Activated CD4-positive, alpha-beta memory T cell treated with anti-CD3 and anti-CD28 coated beads, Interleukin-2, amount 10 ng/mL, durations not matched to agents 7 days and 5 days (primary cell): ENCODE data around the gene NOL4L. TPM values are rescaled to one million over a fixed set of nuclear protein-coding genes. Genes with fewer than 3 reads are reported as not detected.

Experiments used
- CTCF ChIA-PET: fragments of 350-600 bp; sonication (Branson Sonifier 250); formaldehyde crosslinking; loops from one replicate; lab custom pipeline; 2021; ENCODE audit warnings: antibody characterized with exemption, inconsistent platforms; lab: Charles Lee
- POLR2A ChIA-PET: fragments of 350-600 bp; sonication (Branson Sonifier 250); formaldehyde crosslinking; loops from one replicate; lab custom pipeline; 2021; ENCODE audit warnings: antibody characterized with exemption; lab: Charles Lee
- DNase-seq: peaks from one replicate; pipeline ENCODE4 v3.0.0-alpha.2; 2020
- H3K27ac Mint-ChIP-seq: one replicate; pipeline ENCODE4 v1.8.0; 2021; ENCODE audit warnings: mild to moderate bottlenecking, mixed read lengths
- H3K27me3 Mint-ChIP-seq: one replicate; pipeline ENCODE4 v1.8.0; 2021; ENCODE audit warnings: mixed read lengths
- H3K36me3 Mint-ChIP-seq: one replicate; pipeline ENCODE4 v1.8.0; 2021; ENCODE audit warnings: low read depth, mixed read lengths
- H3K4me1 Mint-ChIP-seq: one replicate; pipeline ENCODE4 v1.8.0; 2021; ENCODE audit warnings: mixed read lengths
- H3K4me3 Mint-ChIP-seq: one replicate; pipeline ENCODE4 v1.8.0; 2021; ENCODE audit warnings: mild to moderate bottlenecking, mixed read lengths
- H3K9me3 Mint-ChIP-seq: one replicate; pipeline ENCODE4 v1.8.0; 2021; ENCODE audit warnings: mixed read lengths
- total RNA-seq, 2 experiments: library from RNA; stranded (reverse); gene quantifications; one replicate each; pipeline ENCODE4 v1.2.3, GENCODE V29; 2021

NOL4L gene
- total RNA-seq, 2 experiments from 2014 or later, result 17.1 to 19.1 TPM

DNA sequence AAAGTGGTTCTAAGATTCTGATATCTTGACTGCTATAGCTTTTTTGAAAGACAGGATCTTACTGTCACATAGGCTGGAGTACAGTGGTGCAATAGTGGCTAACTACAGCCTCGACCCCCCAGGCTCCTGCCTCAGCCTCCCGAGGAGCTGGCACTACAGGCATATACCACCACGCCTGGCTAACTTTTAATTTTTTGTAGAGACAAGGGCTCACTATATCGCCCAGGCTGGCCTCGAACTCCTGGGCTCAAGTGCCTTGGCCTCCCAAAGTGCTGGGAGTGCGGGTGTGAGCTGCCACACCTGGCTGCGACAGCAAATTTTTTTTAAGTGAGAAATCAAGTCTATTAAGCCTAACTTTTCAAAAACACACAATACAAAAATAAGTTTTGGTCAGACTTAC, 106.6 kb downstream of the NOL4L start:
- no peaks in the 10 kb centered on the region for H3K36me3 Mint-ChIP-seq
- peaks cover 6% of the 10 kb centered on the region for H3K4me1 Mint-ChIP-seq
- ChIA-PET POLR2A (no interaction called here), CTCF (interaction anchor here (1.4 kb wide), 1 partner anchor 33 kb away, joined by 3 read pairs; no protein-coding TSS in a partner anchor)
- H3K27ac Mint-ChIP-seq, result no peak overlapping the region
- H3K9me3 Mint-ChIP-seq, result no peaks in the 10 kb centered on the region
- no peaks in the 10 kb centered on the region for H3K27me3 Mint-ChIP-seq
- no peak overlapping the region for H3K4me3 Mint-ChIP-seq
- DNase-seq, result no peak

DNA sequence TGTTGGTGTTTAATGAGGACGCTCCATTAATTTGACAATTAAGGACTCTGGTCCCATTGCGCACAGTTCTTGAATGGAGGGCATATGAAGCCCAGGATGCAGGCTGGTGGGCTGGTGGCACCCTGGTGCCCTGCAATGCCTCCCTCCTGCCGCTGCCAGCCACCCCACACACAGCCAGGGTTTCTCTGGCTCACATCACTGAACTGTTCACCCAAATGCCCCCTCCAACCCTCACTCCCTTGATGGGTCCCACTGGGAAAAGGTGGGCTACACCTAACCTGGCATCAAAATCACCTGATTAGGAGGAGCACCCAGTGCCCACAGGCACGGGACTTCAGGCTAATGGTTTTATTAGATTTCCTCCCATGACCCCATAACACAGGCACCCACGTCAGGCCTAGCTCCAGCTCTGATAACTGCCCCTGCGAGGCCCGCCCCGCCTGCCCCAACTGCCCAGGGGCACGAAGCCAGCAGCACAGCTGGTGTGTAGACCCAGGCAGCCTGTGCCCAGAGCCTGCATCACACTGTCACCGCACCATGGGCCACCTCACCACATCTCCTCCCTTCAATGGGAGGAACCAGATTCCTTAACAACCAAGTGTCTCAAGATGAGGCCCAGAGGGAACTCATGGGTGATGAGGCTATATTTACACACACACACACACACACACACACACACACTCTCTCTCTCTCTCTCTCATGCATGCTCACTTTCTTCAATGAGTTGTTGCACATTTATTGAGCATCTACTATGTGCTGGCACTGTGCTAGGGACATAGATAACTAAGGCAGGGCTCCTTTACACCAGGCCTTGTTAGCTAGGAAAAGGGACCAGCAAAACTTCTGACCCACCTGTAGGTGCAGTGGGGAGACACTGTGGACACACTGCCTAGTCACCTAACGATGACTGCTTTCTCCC, 107.3 kb downstream of the NOL4L start:
- Mint-ChIP-seq H3K4me3 (no peak overlapping the region), H3K36me3 (no peaks in the 10 kb centered on the region), H3K27me3 (no peaks in the 10 kb centered on the region), H3K4me1 (peaks cover 6% of the 10 kb centered on the region), H3K9me3 (no peaks in the 10 kb centered on the region), H3K27ac (no peak overlapping the region)
- DNase-seq, result no peak
- POLR2A ChIA-PET, result no interaction called here
- CTCF ChIA-PET, result interaction anchor here (1.4 kb wide), 1 partner anchor 32 kb away, joined by 3 read pairs; no protein-coding TSS in a partner anchor

DNA sequence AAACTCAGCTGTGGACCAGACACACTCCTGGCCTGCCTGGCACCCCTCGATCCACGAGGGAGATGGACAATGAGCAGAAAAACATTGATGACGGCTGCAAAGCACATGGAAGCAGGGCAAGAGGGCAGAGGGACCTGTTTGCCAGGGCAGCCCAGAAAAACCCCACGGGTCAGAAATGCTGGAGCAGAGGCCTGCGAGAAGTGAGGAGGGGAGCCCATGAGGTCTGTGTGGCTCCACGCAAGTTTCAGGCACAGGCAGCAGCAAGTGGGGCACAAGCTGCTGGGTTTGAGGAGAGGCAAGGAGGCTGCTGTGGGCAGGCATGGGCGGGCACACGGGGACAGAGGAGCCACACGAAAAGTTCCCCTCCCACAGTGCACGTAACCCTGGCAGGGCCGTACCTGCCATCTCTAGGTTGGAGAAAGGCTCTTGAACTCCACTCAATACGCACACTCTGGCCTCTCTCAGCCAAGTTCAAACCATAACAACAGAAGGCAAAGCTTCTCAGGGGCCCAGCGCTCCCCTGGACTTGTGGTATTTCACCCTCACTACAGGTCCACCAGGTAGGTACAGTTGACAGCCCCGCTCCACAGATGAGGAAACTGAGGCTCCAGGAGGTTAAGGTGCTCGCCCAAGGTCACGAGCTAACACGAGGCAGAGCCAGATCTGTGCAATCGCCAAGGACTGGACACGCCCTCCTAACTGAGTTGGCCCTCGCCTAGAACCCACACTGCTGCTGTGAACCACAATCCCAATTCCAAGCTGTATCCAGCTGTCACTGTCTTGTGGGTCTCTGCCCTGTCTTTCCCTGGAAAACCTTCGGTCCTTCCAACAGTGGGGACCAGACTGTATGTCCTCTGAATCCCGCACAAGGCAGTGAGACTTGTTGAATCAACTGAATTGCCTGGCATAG, 108.2 kb downstream of the NOL4L start:
- Mint-ChIP-seq H3K36me3 (no peaks in the 10 kb centered on the region), H3K9me3 (no peaks in the 10 kb centered on the region), H3K27me3 (no peaks in the 10 kb centered on the region), H3K4me3 (no peak overlapping the region), H3K27ac (no peak overlapping the region), H3K4me1 (peaks cover 3% of the 10 kb centered on the region)
- POLR2A ChIA-PET, result no interaction called here
- DNase-seq, result no peak
- CTCF ChIA-PET, result interaction anchor here (1.4 kb wide), 1 partner anchor 32 kb away, joined by 3 read pairs; no protein-coding TSS in a partner anchor

DNA sequence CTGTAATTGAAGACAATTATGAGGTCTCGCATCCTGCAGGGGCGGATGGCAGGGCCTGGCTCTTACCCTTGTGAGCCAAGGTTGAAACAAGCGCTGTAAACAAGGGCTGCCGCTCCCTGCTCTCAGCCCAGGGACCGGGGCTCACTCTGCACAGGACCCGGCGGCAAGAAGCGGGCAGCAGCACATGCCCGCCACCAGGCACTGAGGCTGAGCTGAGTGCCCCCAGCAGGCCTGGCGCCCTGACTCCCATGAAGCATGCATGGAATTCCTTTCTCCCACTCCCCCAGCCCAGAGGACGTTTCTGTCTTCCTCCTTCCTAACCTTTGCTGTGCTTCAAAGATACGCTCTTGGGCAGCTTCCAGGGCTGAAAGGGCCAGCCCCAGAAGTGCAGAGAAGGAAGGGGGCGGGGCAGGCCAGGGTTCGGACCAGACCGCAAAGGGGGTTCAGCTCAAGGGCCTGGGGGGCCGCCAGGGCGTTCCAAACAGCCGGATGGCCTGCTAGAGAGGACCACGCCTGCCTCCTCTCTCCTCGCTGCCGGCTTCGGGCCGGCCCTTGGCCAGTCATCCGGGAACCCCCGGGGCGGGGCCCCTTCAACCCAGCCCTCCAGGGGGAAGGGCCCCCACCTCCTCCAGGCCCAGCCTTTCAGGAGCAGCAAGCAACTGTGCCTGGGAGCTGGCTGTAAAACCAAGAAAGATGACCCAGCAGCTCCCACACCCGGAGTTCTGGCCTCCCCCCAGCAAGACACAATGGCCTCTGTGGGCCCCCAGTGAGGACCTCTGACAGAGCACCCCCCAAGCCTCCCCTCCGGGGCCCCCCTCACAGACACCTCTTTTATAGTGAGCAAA, 109.9 kb downstream of the NOL4L start:
- ChIA-PET CTCF (interaction anchor here (1.3 kb wide), 1 partner anchor 10 kb away, joined by 4 read pairs; no protein-coding TSS in a partner anchor), POLR2A (no interaction called here)
- no peak for DNase-seq
- H3K4me3 Mint-ChIP-seq, result no peak overlapping the region
- H3K36me3 Mint-ChIP-seq, result no peaks in the 10 kb centered on the region
- peaks cover 3% of the 10 kb centered on the region for H3K4me1 Mint-ChIP-seq
- no peaks in the 10 kb centered on the region for H3K9me3 Mint-ChIP-seq
- no peak overlapping the region for H3K27ac Mint-ChIP-seq
- H3K27me3 Mint-ChIP-seq, result no peaks in the 10 kb centered on the region

DNA sequence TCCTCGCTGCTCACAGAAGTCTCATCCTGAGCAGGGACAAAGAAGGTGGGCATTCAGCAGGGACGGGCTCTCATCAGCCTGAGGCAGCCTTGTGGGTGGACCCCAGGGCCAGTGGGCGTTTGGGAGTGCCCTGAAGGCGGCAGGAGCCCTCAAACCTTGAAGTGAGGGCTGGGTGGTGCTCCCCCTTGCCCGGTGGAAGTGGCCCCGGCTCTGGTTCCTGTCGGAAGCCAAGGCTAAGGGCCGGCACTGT, 110.5 kb downstream of the NOL4L start:
- DNase-seq, result no peak
- Mint-ChIP-seq H3K4me3 (no peak overlapping the region), H3K27me3 (no peaks in the 10 kb centered on the region), H3K27ac (no peak overlapping the region), H3K9me3 (no peaks in the 10 kb centered on the region), H3K36me3 (no peaks in the 10 kb centered on the region), H3K4me1 (peaks cover 3% of the 10 kb centered on the region)
- CTCF ChIA-PET, result interaction anchor here (1.3 kb wide), 1 partner anchor 10 kb away, joined by 4 read pairs; no protein-coding TSS in a partner anchor
- POLR2A ChIA-PET, result no interaction called here

DNA sequence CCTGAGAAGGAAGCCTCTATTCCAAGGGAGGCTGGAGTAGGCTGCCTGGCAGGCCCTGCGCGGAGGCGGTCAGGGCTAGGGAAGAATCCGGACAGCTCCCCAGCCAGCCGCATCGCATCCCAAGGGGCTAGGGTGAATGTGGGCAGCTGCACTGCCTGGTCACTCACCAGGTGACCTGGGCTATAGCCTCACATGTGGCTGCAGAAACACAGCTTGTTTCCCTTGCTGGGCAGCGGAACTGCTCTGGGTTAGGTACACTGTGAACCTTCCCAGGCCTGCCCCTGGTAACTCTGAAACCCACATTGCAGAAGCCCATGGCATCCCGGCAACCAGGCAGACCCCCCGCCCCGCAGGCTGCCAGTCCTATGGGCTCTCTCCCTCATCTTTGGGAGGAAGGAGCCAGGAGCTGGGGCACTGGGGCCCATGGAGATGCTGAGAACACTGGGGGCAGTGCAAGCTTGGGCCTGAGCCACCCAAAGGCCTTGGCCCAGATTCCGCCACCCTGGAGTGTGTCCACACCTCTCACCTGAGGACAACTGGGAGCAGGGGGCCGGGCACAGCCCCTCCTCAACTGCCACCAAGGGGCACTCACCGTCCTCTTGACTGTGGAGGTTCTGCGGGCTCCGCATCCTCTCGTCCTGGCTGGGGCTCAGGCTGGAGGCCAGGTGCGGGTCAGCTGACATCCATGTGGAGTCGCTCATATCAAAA, 111.0 kb downstream of the NOL4L start:
- Mint-ChIP-seq H3K27me3 (no peaks in the 10 kb centered on the region), H3K36me3 (no peaks in the 10 kb centered on the region), H3K4me3 (no peak overlapping the region), H3K4me1 (peaks cover 3% of the 10 kb centered on the region), H3K9me3 (no peaks in the 10 kb centered on the region), H3K27ac (no peak overlapping the region)
- DNase-seq, result no peak
- POLR2A ChIA-PET, result no interaction called here
- CTCF ChIA-PET, result interaction anchor here (1.3 kb wide), 1 partner anchor 11 kb away, joined by 4 read pairs; no protein-coding TSS in a partner anchor

DNA sequence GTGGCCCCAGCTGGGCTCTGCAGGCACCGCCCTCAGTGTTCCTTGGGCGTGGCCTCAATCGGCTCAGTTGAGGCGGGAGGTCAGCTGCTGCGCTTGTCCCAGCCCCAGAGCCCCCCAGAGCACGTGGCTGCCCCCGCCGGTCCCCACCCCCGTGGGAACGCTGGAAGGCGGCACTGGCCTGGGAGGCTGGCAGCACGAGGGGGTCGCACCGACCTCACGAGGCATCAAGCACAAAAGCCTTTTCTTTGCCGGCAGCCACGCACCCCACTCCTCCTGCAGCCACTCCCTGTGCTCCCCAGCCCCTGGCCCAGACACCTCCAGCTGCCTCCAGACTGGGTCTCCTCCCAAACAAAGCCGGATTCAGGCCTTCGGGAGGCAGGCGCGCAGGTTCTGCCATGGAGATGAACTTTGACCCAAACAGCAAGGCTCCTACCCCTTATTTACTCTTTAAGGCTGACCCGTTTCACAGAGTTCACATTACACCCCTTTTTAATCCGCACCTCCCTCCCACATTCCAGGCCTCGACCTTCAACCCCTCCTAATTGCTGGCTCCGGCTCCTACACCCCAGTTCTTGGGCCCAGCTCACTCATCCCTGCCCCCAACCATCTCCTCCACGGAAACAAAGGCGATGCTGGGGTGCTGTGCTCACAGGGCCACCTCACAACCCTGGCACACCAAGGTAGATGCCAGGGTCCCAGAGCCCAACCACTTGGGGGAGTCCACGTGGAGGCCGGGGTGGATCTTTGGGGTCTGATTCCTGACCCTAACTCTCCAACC, 111.7 kb downstream of the NOL4L start:
- CTCF ChIA-PET, result no interaction called here
- no peak overlapping the region for H3K27ac Mint-ChIP-seq

DNA sequence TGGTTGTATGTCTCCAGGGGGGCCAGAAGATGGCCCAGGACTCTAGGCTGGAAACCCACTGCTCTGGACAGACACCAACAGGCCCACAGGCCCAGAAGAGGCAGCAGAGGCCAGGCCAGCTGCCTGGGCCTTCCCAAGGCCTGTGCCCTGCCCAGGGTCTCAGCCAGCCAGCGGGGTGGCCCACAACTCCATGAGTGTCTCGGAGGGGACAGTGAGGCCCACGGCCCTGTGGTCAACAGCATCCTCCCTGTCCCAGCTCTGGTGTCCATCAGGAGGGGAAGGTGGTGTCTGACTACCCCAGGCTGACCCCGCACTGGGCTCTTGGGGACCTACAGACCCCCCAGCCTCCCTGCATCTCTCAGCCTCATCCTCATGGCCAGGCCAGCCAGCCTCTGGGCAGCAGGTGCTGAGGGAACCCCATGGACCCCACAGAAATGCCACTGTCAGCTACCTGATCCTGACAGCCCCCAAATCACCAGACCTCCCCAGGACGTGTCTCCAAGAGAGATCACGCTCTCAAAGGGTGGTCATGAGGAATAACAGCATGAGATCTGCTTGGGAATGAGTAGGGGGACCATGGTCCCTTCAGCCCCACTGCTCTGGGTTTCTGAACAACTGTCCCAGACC, 112.4 kb downstream of the NOL4L start:
- H3K4me1 Mint-ChIP-seq, result peaks cover 3% of the 10 kb centered on the region
- POLR2A ChIA-PET, result no interaction called here
- DNase-seq, result no peak
- CTCF ChIA-PET, result no interaction called here
- no peaks in the 10 kb centered on the region for H3K36me3 Mint-ChIP-seq
- no peak overlapping the region for H3K27ac Mint-ChIP-seq
- no peaks in the 10 kb centered on the region for H3K9me3 Mint-ChIP-seq
- no peaks in the 10 kb centered on the region for H3K27me3 Mint-ChIP-seq
- H3K4me3 Mint-ChIP-seq, result no peak overlapping the region

More for the DNA sequence above, 111.7 kb downstream of the NOL4L start:
- Mint-ChIP-seq H3K4me1 (peaks cover 3% of the 10 kb centered on the region), H3K9me3 (no peaks in the 10 kb centered on the region), H3K4me3 (no peak overlapping the region), H3K36me3 (no peaks in the 10 kb centered on the region), H3K27me3 (no peaks in the 10 kb centered on the region)
- DNase-seq, result no peak
- POLR2A ChIA-PET, result no interaction called here

DNA sequence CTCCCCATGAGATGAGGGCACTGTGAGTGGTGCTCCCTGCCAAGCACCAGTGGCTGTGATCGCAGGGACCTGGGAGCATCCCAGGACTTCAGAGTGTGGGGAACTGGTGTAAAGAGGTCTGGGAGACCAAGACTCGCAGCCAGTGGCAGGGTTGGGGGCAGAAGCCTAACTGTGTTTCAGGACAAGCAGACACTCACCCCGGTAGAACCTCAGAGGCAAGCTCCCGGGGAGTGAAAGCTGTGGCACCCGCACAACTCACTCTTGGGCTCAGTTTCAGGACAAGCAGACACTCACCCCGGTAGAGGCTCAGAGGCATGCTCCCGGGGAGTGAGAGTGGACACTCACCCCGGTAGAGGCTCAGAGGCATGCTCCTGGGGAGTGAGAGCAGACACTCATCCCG, 114.2 kb downstream of the NOL4L start:
- Mint-ChIP-seq H3K9me3 (no peaks in the 10 kb centered on the region), H3K27ac (no peak overlapping the region), H3K4me3 (no peak overlapping the region), H3K4me1 (peaks cover 2% of the 10 kb centered on the region), H3K36me3 (no peaks in the 10 kb centered on the region), H3K27me3 (no peaks in the 10 kb centered on the region)
- no peak for DNase-seq
- CTCF ChIA-PET, result interaction anchor here (1.3 kb wide), 1 partner anchor 11 kb away, joined by 4 read pairs; no protein-coding TSS in a partner anchor
- POLR2A ChIA-PET, result no interaction called here

DNA sequence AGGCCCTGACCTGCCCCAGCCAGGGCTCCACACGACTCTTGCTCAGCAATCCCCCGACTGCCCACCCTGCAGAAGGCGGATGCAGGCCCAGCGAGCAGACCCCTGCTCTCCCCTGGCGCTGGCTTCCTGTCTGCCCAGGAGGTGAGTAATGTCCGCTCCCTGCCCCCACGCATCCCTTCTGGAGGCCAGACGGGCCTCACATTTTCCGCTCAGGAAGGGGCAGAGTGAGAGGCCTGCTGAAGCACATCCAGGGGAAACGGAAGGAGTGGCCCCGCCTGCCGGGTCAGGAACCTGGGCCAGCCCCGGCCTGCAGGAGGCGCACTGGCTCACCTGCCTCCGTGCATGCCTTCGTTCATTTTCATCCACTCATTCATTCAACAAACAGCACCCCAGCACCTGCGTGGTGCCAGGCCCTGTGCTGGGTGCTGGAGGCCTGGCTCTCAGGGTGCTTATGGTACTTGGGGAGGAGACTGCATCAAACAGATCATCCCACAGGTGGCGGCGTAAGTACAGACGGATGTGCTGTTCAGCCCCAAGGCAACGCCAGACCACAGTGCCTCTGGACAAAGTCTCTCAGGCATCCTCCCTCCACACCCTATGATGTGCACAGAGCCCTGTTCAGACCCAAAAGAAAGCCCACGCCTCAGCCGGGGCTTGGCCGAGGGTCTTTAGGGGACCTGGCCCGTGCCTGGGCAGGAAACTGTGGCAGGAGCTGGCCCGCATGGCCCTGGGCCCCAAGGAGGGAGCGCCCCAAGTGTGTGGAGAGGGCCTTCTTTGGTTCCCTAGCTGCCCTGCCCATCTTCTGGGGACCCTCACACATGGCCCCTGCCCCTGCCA, 114.9 kb downstream of the NOL4L start:
- POLR2A ChIA-PET, result no interaction called here
- no peak overlapping the region for H3K27ac Mint-ChIP-seq

More for the DNA sequence above, 114.9 kb downstream of the NOL4L start:
- H3K36me3 Mint-ChIP-seq, result no peaks in the 10 kb centered on the region
- no peaks in the 10 kb centered on the region for H3K27me3 Mint-ChIP-seq
- peaks cover 2% of the 10 kb centered on the region for H3K4me1 Mint-ChIP-seq
- CTCF ChIA-PET, result no interaction called here
- no peaks in the 10 kb centered on the region for H3K9me3 Mint-ChIP-seq
- peak; percentile 26 for DNase-seq
- H3K4me3 Mint-ChIP-seq, result no peak overlapping the region
